ENCODE data around the gene CCBE1.

Gene CCBE1

GRCh38 chr18:59492756-59493421 is 204.3 kb downstream of the CCBE1 start:
- no peak for DNase-seq (ENCODE audit: low spot score)
- no peaks in the 10 kb centered on the region for H3K4me1 ChIP-seq (ENCODE audit: insufficient read depth, poor library complexity, severe bottlenecking)
- no peaks in the 10 kb centered on the region for H3K36me3 ChIP-seq (ENCODE audit: low read depth)

GRCh38 chr18:59488899-59489298 is 208.3 kb downstream of the CCBE1 start:
- no peak overlapping the region for H3K27ac ChIP-seq (ENCODE audit: poor library complexity, severe bottlenecking)
- TF ChIP-seq CTCF (IDR thresholded peaks at IDR 0.05; ENCODE audit: poor library complexity, severe bottlenecking): no peak
- DNase-seq (ENCODE audit: low spot score): no peak
- no peaks in the 10 kb centered on the region for H3K4me1 ChIP-seq (ENCODE audit: insufficient read depth, poor library complexity, severe bottlenecking)
- no peaks in the 10 kb centered on the region for H3K27me3 ChIP-seq (ENCODE audit: insufficient read depth, poor library complexity, severe bottlenecking)
- no peak for ATAC-seq (ENCODE audit: low read depth)
- no peak overlapping the region for H3K4me3 ChIP-seq (ENCODE audit: severe bottlenecking)
- H3K36me3 ChIP-seq (ENCODE audit: low read depth): no peaks in the 10 kb centered on the region
- H3K9me3 ChIP-seq (ENCODE audit: severe bottlenecking): no peaks in the 10 kb centered on the region

More at GRCh38 chr18:59492756-59493421, 204.3 kb downstream of the CCBE1 start:
- TF ChIP-seq CTCF (IDR thresholded peaks at IDR 0.05; ENCODE audit: poor library complexity, severe bottlenecking): no peak
- Histone ChIP-seq H3K4me3 (ENCODE audit: severe bottlenecking) (no peak overlapping the region), H3K27ac (ENCODE audit: poor library complexity, severe bottlenecking) (no peak overlapping the region), H3K27me3 (ENCODE audit: insufficient read depth, poor library complexity, severe bottlenecking) (no peaks in the 10 kb centered on the region), H3K9me3 (ENCODE audit: severe bottlenecking) (no peaks in the 10 kb centered on the region)
- no peak for ATAC-seq (ENCODE audit: low read depth)

- H3K4me3 ChIP-seq (ENCODE audit: severe bottlenecking): no peak overlapping the region
- no peak for ATAC-seq (ENCODE audit: low read depth)
Observed at GRCh38 chr18:59485382-59485781, 211.8 kb downstream of the CCBE1 start.

GRCh38 chr18:59484561-59485328 is 212.5 kb downstream of the CCBE1 start:
- Histone ChIP-seq H3K27ac (ENCODE audit: poor library complexity, severe bottlenecking) (no peak overlapping the region), H3K9me3 (ENCODE audit: severe bottlenecking) (no peaks in the 10 kb centered on the region), H3K4me3 (ENCODE audit: severe bottlenecking) (no peak overlapping the region), H3K4me1 (ENCODE audit: insufficient read depth, poor library complexity, severe bottlenecking) (no peaks in the 10 kb centered on the region), H3K27me3 (ENCODE audit: insufficient read depth, poor library complexity, severe bottlenecking) (no peaks in the 10 kb centered on the region), H3K36me3 (ENCODE audit: low read depth) (no peaks in the 10 kb centered on the region)
- TF ChIP-seq CTCF (IDR thresholded peaks at IDR 0.05; ENCODE audit: poor library complexity, severe bottlenecking): no peak
- ATAC-seq (ENCODE audit: low read depth) (peak; percentile 21; the same call in 1 of the 3 replicates), DNase-seq (ENCODE audit: low spot score) (no peak)

More at GRCh38 chr18:59485382-59485781, 211.8 kb downstream of the CCBE1 start:
- Histone ChIP-seq H3K4me1 (ENCODE audit: insufficient read depth, poor library complexity, severe bottlenecking) (no peaks in the 10 kb centered on the region), H3K9me3 (ENCODE audit: severe bottlenecking) (no peaks in the 10 kb centered on the region), H3K27ac (ENCODE audit: poor library complexity, severe bottlenecking) (no peak overlapping the region), H3K36me3 (ENCODE audit: low read depth) (no peaks in the 10 kb centered on the region), H3K27me3 (ENCODE audit: insufficient read depth, poor library complexity, severe bottlenecking) (no peaks in the 10 kb centered on the region)
- no peak for TF ChIP-seq CTCF (IDR thresholded peaks at IDR 0.05; ENCODE audit: poor library complexity, severe bottlenecking)
- DNase-seq (ENCODE audit: low spot score): no peak

GRCh38 chr18:59484131-59484530 is 213.1 kb downstream of the CCBE1 start:
- Histone ChIP-seq H3K4me3 (ENCODE audit: severe bottlenecking) (no peak overlapping the region), H3K4me1 (ENCODE audit: insufficient read depth, poor library complexity, severe bottlenecking) (no peaks in the 10 kb centered on the region), H3K27me3 (ENCODE audit: insufficient read depth, poor library complexity, severe bottlenecking) (no peaks in the 10 kb centered on the region), H3K27ac (ENCODE audit: poor library complexity, severe bottlenecking) (no peak overlapping the region), H3K9me3 (ENCODE audit: severe bottlenecking) (no peaks in the 10 kb centered on the region), H3K36me3 (ENCODE audit: low read depth) (no peaks in the 10 kb centered on the region)
- TF ChIP-seq CTCF (IDR thresholded peaks at IDR 0.05; ENCODE audit: poor library complexity, severe bottlenecking): no peak
- ATAC-seq (ENCODE audit: low read depth) (no peak), DNase-seq (ENCODE audit: low spot score) (no peak)

All from RWPE2 (cell line).